Measurements from ENCODE around the gene COA3. TPM values are rescaled to one million over a fixed set of nuclear protein-coding genes. Genes with fewer than 3 reads are reported as not detected.

Gene COA3
- total and polyA plus RNA-seq, 2 donors (not counting 1 experiment from before 2014, with no cell fraction given), result 53.5 to 80.3 TPM

DNA sequence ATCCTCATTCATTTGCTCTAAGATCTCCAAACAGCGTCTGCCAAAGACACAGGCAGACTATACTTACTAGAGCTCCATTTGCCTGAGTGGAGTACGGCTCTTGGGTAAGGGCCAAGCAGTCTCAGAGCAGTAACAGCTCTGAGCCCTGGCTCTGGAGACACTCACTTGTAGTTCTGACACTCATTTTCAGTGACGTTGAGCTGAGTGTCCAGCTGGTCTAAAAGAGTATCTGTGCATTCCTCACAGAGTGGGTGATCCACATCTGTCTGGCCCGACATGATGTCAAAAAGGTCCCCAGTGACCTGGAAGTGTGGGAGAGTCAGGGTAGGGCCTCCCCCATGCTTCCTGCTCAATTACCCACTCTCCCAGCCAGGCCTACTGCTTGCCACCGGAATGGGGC is 19.9 kb upstream of the COA3 start:
- Histone ChIP-seq H3K4me2 (ENCODE audit: extremely low read depth, insufficient read depth, low read length) (no peak overlapping the region), H3K9ac (ENCODE audit: insufficient read depth, low read length) (no peak overlapping the region), H3K27me3 (ENCODE audit: control insufficient read depth, insufficient read depth, low read length) (no peaks in the 10 kb centered on the region), H3K27ac (ENCODE audit: insufficient read depth, low read length) (peak overlapping the region; percentile 49), H3K79me2 (ENCODE audit: control insufficient read depth, insufficient read depth, low read length) (peaks cover 9% of the 10 kb centered on the region), H3K9me3 (ENCODE audit: control insufficient read depth, insufficient read depth, low read depth, low read length) (no peaks in the 10 kb centered on the region), H3K4me3 (replicated peaks in 1 of 4; ENCODE audit: control extremely low read depth in 1 of 4, insufficient read depth in 1 of 4, low read depth in 3 of 4, low read length in 4 of 4) (no peak overlapping the region), H4K20me1 (ENCODE audit: control insufficient read depth, extremely low read depth, insufficient read depth, low read length) (no peaks in the 10 kb centered on the region), H3K4me1 (ENCODE audit: control insufficient read depth, extremely low read depth, insufficient read depth, low read length) (no peaks in the 10 kb centered on the region), H2AFZ (ENCODE audit: low read length) (no peak overlapping the region), H3K36me3 (ENCODE audit: control insufficient read depth, insufficient read depth, low read length) (peaks cover 16% of the 10 kb centered on the region)
- TF ChIP-seq EZH2 (IDR thresholded peaks at IDR 0.05; ENCODE audit: low read length, missing control alignments), result no peak
- TF ChIP-seq, protein P1, sequence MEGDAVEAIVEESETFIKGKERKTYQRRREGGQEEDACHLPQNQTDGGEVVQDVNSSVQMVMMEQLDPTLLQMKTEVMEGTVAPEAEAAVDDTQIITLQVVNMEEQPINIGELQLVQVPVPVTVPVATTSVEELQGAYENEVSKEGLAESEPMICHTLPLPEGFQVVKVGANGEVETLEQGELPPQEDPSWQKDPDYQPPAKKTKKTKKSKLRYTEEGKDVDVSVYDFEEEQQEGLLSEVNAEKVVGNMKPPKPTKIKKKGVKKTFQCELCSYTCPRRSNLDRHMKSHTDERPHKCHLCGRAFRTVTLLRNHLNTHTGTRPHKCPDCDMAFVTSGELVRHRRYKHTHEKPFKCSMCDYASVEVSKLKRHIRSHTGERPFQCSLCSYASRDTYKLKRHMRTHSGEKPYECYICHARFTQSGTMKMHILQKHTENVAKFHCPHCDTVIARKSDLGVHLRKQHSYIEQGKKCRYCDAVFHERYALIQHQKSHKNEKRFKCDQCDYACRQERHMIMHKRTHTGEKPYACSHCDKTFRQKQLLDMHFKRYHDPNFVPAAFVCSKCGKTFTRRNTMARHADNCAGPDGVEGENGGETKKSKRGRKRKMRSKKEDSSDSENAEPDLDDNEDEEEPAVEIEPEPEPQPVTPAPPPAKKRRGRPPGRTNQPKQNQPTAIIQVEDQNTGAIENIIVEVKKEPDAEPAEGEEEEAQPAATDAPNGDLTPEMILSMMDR (conservative IDR thresholded peaks at IDR 0.05 in 1 of 2, IDR thresholded peaks at IDR 0.05 in 1 of 2; ENCODE audit: low read depth in 1 of 2, low read length in 2 of 2), result no peak
- peak in 1 of 2 donors; percentile 48 for DNase-seq (ENCODE audit: low read depth in 2 of 2)

DNA sequence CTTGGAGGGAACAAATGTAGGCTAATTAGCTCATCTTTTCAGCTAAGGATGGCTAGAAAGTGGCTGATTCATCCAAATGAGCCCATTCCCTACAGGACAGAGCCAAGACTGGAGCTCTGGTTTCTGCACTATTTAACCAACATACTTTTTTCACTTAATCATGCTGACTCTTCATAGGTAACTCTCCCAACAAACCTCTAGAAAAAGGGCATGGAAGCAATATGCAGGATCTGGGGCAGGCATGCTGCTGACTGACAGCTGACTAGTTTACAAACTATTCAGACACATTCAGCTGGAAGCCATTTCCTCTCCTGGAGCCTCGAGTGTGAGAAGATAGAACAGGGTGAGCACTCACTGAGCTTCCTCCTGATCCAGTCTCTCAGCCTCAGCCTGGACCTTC is 19.4 kb upstream of the COA3 start:
- no peaks in the 10 kb centered on the region for H3K4me1 ChIP-seq (ENCODE audit: control insufficient read depth, extremely low read depth, insufficient read depth, low read length)
- DNase-seq (ENCODE audit: low read depth in 2 of 2), result peak in 1 of 2 donors; percentile 83
- H4K20me1 ChIP-seq (ENCODE audit: control insufficient read depth, extremely low read depth, insufficient read depth, low read length), result no peaks in the 10 kb centered on the region
- no peaks in the 10 kb centered on the region for H3K9me3 ChIP-seq (ENCODE audit: control insufficient read depth, insufficient read depth, low read depth, low read length)
- no peak overlapping the region for H3K9ac ChIP-seq (ENCODE audit: insufficient read depth, low read length)
- TF ChIP-seq EZH2 (IDR thresholded peaks at IDR 0.05; ENCODE audit: low read length, missing control alignments), result no peak
- TF ChIP-seq, protein P1 (conservative IDR thresholded peaks at IDR 0.05 in 1 of 2, IDR thresholded peaks at IDR 0.05 in 1 of 2; ENCODE audit: low read depth in 1 of 2, low read length in 2 of 2), result no peak
- no peak overlapping the region for H3K4me3 ChIP-seq (replicated peaks in 1 of 4; ENCODE audit: control extremely low read depth in 1 of 4, insufficient read depth in 1 of 4, low read depth in 3 of 4, low read length in 4 of 4)
- H2AFZ ChIP-seq (ENCODE audit: low read length), result no peak overlapping the region
- H3K27ac ChIP-seq (ENCODE audit: insufficient read depth, low read length), result peak overlapping the region; percentile 49
- no peaks in the 10 kb centered on the region for H3K27me3 ChIP-seq (ENCODE audit: control insufficient read depth, insufficient read depth, low read length)
- peaks cover 7% of the 10 kb centered on the region for H3K79me2 ChIP-seq (ENCODE audit: control insufficient read depth, insufficient read depth, low read length)
- H3K4me2 ChIP-seq (ENCODE audit: extremely low read depth, insufficient read depth, low read length), result no peak overlapping the region
- peaks cover 16% of the 10 kb centered on the region for H3K36me3 ChIP-seq (ENCODE audit: control insufficient read depth, insufficient read depth, low read length)

DNA sequence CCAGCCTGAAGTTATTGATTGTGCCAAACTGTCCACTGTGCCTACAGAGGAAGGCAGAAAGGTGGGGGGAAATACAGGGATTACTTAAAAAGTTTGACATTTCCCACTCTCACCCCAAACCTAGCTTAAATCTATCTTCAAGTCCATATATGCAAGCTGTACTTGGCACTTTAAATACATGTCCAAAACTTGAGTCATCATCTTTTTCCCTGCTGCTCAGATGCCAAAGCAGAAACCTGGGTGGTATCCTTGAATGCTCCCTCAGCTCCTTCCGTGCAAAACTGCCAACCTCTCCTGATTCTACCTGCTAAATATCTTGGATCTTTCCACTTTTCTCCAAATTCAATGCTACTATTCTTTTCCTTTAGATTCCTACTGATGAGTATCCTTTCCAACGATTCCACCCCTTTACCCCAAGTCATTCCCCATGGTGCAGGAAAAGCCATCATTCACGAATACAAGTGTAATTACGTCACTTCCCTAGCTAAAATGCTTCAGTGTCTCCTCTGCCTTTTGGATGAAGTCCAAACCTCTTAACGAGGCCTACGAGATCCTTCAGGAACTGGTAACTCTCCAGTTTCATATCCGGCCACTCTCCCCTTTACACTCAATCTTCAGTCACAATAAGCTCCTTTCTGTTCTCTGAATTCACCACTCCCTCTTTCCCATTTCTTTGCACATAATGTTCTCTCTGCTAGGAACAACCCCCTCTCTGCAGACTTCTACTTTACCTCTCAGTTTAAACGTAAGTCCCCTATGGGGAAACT is 16.3 kb upstream of the COA3 start:
- Histone ChIP-seq H3K4me3 (replicated peaks in 1 of 4; ENCODE audit: control extremely low read depth in 1 of 4, insufficient read depth in 1 of 4, low read depth in 3 of 4, low read length in 4 of 4) (no peak overlapping the region), H3K4me2 (ENCODE audit: extremely low read depth, insufficient read depth, low read length) (no peak overlapping the region), H3K9me3 (ENCODE audit: control insufficient read depth, insufficient read depth, low read depth, low read length) (no peaks in the 10 kb centered on the region), H3K79me2 (ENCODE audit: control insufficient read depth, insufficient read depth, low read length) (no peaks in the 10 kb centered on the region), H3K4me1 (ENCODE audit: control insufficient read depth, extremely low read depth, insufficient read depth, low read length) (no peaks in the 10 kb centered on the region), H2AFZ (ENCODE audit: low read length) (no peak overlapping the region), H3K27ac (ENCODE audit: insufficient read depth, low read length) (no peak overlapping the region), H3K36me3 (ENCODE audit: control insufficient read depth, insufficient read depth, low read length) (peaks cover 16% of the 10 kb centered on the region), H4K20me1 (ENCODE audit: control insufficient read depth, extremely low read depth, insufficient read depth, low read length) (no peaks in the 10 kb centered on the region), H3K9ac (ENCODE audit: insufficient read depth, low read length) (no peak overlapping the region), H3K27me3 (ENCODE audit: control insufficient read depth, insufficient read depth, low read length) (no peaks in the 10 kb centered on the region)
- peak; percentile 83 to 98 for DNase-seq (ENCODE audit: low read depth in 2 of 2)
- TF ChIP-seq, protein P1 (conservative IDR thresholded peaks at IDR 0.05 in 1 of 2, IDR thresholded peaks at IDR 0.05 in 1 of 2; ENCODE audit: low read depth in 1 of 2, low read length in 2 of 2), result no peak
- TF ChIP-seq EZH2 (IDR thresholded peaks at IDR 0.05; ENCODE audit: low read length, missing control alignments), result no peak
